K562 (cell line): ENCODE data around the gene RNF17. TPM values are rescaled to one million over a fixed set of nuclear protein-coding genes. Genes with fewer than 3 reads are reported as not detected.
A peak's percentile ranks its signal among the peaks of the same experiment; 100 is the strongest.

Experiments
- BHLHE40 ChIP-seq: IDR thresholded peaks from 2 replicates; pipeline ENCODE4 v1.6.1; 2011; ENCODE audit warnings: low read length, improper control_type of control experiment
- C11orf30 ChIP-seq: fragments of 450-650 bp; IDR thresholded peaks from 2 replicates; pipeline ENCODE4 v1.6.1; 2016; ENCODE audit warnings: low read depth, mild to moderate bottlenecking
- CHD4 ChIP-seq: fragments of 200-600 bp; sonication (generic); IDR thresholded peaks from 3 replicates; pipeline ENCODE4 v1.6.1; 2012; ENCODE audit warnings: low read depth, mild to moderate bottlenecking, mixed read lengths, low read length, inconsistent platforms; ENCODE audit not compliant: insufficient read depth, insufficient replicate concordance, poor library complexity, severe bottlenecking
- EGR1 ChIP-seq: fragments of 450-650 bp; conservative IDR thresholded peaks from 2 replicates; pipeline ENCODE4 v1.6.1; 2017; ENCODE audit warnings: mild to moderate bottlenecking
- HNRNPL ChIP-seq: fragments of 200-400 bp; formaldehyde crosslinking; IDR thresholded peaks from 2 replicates; pipeline ENCODE4 v1.6.1; 2017; ENCODE audit warnings: low read depth, mild to moderate bottlenecking, low read length
- KDM2B ChIP-seq: fragments of 250-450 bp; sonication (Bioruptor Pico); IDR thresholded peaks from 2 replicates; pipeline ENCODE4 v1.8.0; 2021; ENCODE audit warnings: mild to moderate bottlenecking, moderate library complexity
- MAFG ChIP-seq: fragments of 450-650 bp; conservative IDR thresholded peaks from 2 replicates; pipeline ENCODE4 v1.6.1; 2016; ENCODE audit warnings: missing genetic modification characterization, missing compliant biosample characterization
- MTA2 ChIP-seq: fragments of 450-650 bp; IDR thresholded peaks from 2 replicates; pipeline ENCODE4 v1.6.1; 2016; ENCODE audit warnings: low read depth
- NCOA1 ChIP-seq: fragments of 450-650 bp; IDR thresholded peaks from 2 replicates; pipeline ENCODE4 v1.6.1; 2016; ENCODE audit warnings: low read depth
- NFATC3 ChIP-seq: fragments of 450-650 bp; IDR thresholded peaks from 2 replicates; pipeline ENCODE4 v1.6.1; 2017; ENCODE audit warnings: mild to moderate bottlenecking
- POLR2AphosphoS2 ChIP-seq: IDR thresholded peaks from 2 replicates; pipeline ENCODE4 v1.6.1; 2012; ENCODE audit warnings: low read length, improper control_type of control experiment
- REST ChIP-seq, 2 experiments: fragments of 450-650 bp; formaldehyde crosslinking in 1 of 2; IDR thresholded peaks; 2 replicates each; pipeline versions ENCODE4 v1.4.0 to v1.6.1; 2014 to 2020; ENCODE audit warnings: mild to moderate bottlenecking in 2 of 2, borderline replicate concordance in 1 of 2, low read depth in 1 of 2
- RNF219 ChIP-seq: fragments of 250-450 bp; sonication (Bioruptor Pico); IDR thresholded peaks from 2 replicates; pipeline ENCODE4 v1.5.0; 2022; ENCODE audit warnings: mild to moderate bottlenecking
- TEAD4 ChIP-seq, 2 experiments: sonication (generic) in 1 of 2; formaldehyde crosslinking in 1 of 2; IDR thresholded peaks; 2 replicates each; pipeline versions ENCODE4 v1.6.1 to v1.8.0; 2012 to 2022; ENCODE audit warnings: borderline replicate concordance in 1 of 2, inconsistent platforms in 1 of 2, low read length in 1 of 2, mild to moderate bottlenecking in 1 of 2, missing genetic modification reagents in 1 of 2
- U2AF1 ChIP-seq: fragments of 200-400 bp; formaldehyde crosslinking; optimal IDR thresholded peaks from 2 replicates; pipeline ENCODE3; 2017; ENCODE audit warnings: mild to moderate bottlenecking, low read depth, low read length, moderate library complexity
- ZBTB26 ChIP-seq: fragments of 450-650 bp; formaldehyde crosslinking; IDR thresholded peaks from 2 replicates; pipeline ENCODE4 v1.4.0; 2022; ENCODE audit warnings: missing genetic modification characterization
- ZNF316 ChIP-seq: fragments of 450-650 bp; IDR thresholded peaks from 2 replicates; pipeline ENCODE4 v1.6.1; 2016
- polyA plus RNA-seq, 8 experiments: library from polyadenylated mRNA; depleted of rRNA in 4 of 8; stranded (reverse) in 5 of 8; unstranded in 3 of 8; fragments of >200 nt; fragmentation: Nextera tagmentation in 2 of 8; fragmentation: Illumina TruSeq in 1 of 8; extraction: Ambion mirVana in 2 of 8; extraction: Trizol in 1 of 8; gene quantifications; 2 replicates each; pipeline versions ENCODE4 v1.2.1 to v1.2.3, GENCODE V29; 2011 to 2014; ENCODE audit warnings: inconsistent platforms in 1 of 8, missing spikeins in 1 of 8
- total RNA-seq, 7 experiments: library from RNA; depleted of rRNA in 6 of 7; stranded (reverse); fragments of >200 nt in 6 of 7; fragmentation: Illumina TruSeq in 2 of 7; extraction: Trizol in 2 of 7; gene quantifications; 2 replicates each; pipeline versions ENCODE4 v1.2.1 to v1.2.3, GENCODE V29; 2011 to 2021; ENCODE audit warnings: low replicate concordance in 1 of 7

The RNF17 gene
- total and polyA plus RNA-seq, 9 of the 15 experiments (the other 6 are each of a cell fraction or from before 2014, with no cell fraction given), result 0.11 to 0.90 (median 0.58) TPM

GRCh38 chr13:24834902-24835510, 71.0 kb downstream of the RNF17 start (continued):
- TF ChIP-seq RNF219 (CRISPR knock-in tag), result no peak
- no peak for TF ChIP-seq ZBTB26
- peak; percentile 50; the same call in 1 of the 2 replicates for TF ChIP-seq C11orf30
- TF ChIP-seq HNRNPL, result no peak
- TF ChIP-seq CHD4, result no peak
- no peak for TF ChIP-seq POLR2AphosphoS2
- TF ChIP-seq TEAD4 (IDR thresholded peaks at IDR 0.05; ENCODE audit: low read length), result no peak
- TF ChIP-seq TEAD4 (CRISPR knock-in tag; IDR thresholded peaks at IDR 0.05; ENCODE audit: borderline replicate concordance), result no peak
- no peak for TF ChIP-seq U2AF1
- no peak for TF ChIP-seq NFATC3
- TF ChIP-seq ZNF316, result 0 out of 2 replicates have a peak, but pooled peaks have one; percentile 24
- no peak for TF ChIP-seq BHLHE40
- TF ChIP-seq KDM2B (CRISPR knock-in tag), result no peak
- peak; percentile 46 for TF ChIP-seq EGR1
- TF ChIP-seq MAFG (tag), result peak; percentile 60
- TF ChIP-seq REST (IDR thresholded peaks at IDR 0.05; ENCODE audit: borderline replicate concordance), result no peak
- TF ChIP-seq REST (CRISPR knock-in tag; IDR thresholded peaks at IDR 0.05; ENCODE audit: low read depth), result no peak
- TF ChIP-seq NCOA1, result no peak
- no peak for TF ChIP-seq MTA2
